Hematopoietic multipotent progenitor cell treated with erythropoietin and hydrocortisone succinate and interleukin-3 and kit ligand, for 17 days (in vitro differentiated cells): Measurements from ENCODE around the gene RNASEH2A.
"Not testable (repeated sequence)": the region's sequence is repeated elsewhere in the genome, so short reads cannot be mapped to it uniquely, and the experiment has no call there.

ENCODE experiments used
- DNase-seq: peaks from one replicate; pipeline ENCODE4 v3.0.0-alpha.2; 2015; ENCODE audit warnings: low spot score

The RNASEH2A gene

GRCh38 chr19:12833738-12834565 lies 27.6 kb downstream of the RNASEH2A start:
- peak; percentile 35 for DNase-seq

- DNase-seq = no peak
These were observed 28.2 kb downstream of the RNASEH2A start, which contains the start of gene RTBDN for GRCh38 chr19:12834566-12834943. Gene RTBDN (minus strand): TSS chr19:12834579. CDS start chr19:12829979, 4,600 bp downstream.

DNA sequence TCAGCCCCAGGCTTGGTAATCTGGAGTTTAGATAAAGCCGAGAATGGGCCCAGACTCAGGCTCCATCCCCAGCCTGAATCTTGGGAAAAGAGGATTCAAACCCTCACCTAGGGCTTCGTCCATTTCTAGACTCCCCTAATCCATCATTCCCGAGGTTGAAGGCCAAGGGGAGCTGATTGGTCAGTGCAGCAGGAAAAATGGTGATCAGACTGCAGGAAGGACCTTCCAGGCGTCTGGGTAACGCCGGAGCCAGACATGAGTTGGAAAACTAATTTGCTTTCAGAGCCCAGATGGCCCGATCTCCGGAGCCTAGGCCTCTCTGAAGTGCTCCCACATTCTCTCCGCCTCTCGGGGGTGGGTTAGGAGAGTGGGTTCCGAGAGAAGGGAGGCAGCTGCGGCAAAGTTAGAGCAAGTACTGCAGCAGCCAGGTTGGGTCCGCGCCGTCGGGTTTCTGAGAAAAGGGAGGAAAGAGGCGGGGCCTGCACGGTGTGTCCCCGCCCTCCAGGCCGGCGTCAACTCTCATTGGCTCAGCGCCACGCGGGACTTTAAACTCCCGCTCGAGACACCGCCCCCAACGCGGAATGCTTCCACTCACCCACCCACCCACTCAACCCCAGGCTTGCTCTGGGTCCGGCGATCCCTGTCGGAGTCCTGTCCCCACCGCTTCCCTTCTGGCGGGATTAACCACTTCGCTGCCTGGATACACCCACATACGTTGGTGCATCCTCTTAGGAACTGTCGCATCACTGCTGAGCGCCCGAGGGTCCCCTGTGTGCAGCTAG lies 28.8 kb downstream of the RNASEH2A start:
- peak; percentile 45 for DNase-seq

DNA sequence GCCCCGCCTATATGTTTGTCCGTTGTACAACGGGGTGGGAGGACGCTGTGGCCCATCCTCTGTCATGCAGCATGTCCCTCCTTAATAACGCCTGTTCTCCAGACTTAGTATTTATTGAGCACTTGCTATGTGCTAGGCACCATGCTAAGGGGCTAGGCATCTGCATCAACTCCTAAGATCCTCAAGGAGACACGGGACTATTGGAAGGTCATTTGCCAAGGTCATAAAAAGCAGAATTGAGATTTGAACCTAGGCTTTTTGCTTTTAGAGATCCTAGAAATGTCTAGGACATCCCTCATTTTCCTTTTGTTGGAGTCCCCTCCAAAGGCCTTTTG lies 30.1 kb downstream of the RNASEH2A start:
- DNase-seq = no peak

- DNase-seq = no peak
These were observed 30.8 kb downstream of the RNASEH2A start for GRCh38 chr19:12837225-12837624.

- DNase-seq = peak; percentile 65
These were observed 31.9 kb downstream of the RNASEH2A start, which contains the start of gene MAST1 for GRCh38 chr19:12838182-12838885. Gene MAST1 (plus strand): TSS chr19:12838515. CDS start chr19:12838573, 58 bp downstream.

GRCh38 chr19:12838886-12839756 lies 32.7 kb downstream of the RNASEH2A start:
- no peak for DNase-seq

GRCh38 chr19:12840091-12841079 lies 34.0 kb downstream of the RNASEH2A start:
- peak; percentile 91 for DNase-seq

GRCh38 chr19:12841094-12841493 lies 34.7 kb downstream of the RNASEH2A start:
- DNase-seq = peak; percentile 57

DNA sequence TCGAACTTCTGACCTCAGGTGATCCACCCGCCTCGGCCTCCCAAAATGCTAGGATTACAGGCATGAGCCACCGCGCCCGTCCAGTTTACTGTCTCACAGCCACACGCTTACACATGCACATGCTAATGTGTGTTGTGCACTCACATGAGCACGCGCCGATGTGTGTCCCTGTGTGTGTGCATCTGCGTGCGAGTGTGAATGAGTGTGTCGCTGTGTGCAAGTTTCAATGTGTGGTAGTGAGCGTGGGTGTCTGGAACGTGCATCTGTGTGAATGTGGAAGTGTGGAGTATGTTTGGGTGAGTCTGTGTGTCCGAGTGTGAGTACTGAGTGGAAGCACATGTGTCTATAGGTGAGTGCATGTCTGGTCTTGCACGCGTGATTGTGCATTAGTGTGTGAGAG lies 36.1 kb downstream of the RNASEH2A start:
- DNase-seq = no peak

- DNase-seq = no peak
These were observed 36.9 kb downstream of the RNASEH2A start for GRCh38 chr19:12843328-12843727.

GRCh38 chr19:12843999-12844732 lies 37.8 kb downstream of the RNASEH2A start:
- no peak for DNase-seq

GRCh38 chr19:12846613-12847012 lies 40.2 kb downstream of the RNASEH2A start:
- DNase-seq = not testable (repeated sequence)

DNA sequence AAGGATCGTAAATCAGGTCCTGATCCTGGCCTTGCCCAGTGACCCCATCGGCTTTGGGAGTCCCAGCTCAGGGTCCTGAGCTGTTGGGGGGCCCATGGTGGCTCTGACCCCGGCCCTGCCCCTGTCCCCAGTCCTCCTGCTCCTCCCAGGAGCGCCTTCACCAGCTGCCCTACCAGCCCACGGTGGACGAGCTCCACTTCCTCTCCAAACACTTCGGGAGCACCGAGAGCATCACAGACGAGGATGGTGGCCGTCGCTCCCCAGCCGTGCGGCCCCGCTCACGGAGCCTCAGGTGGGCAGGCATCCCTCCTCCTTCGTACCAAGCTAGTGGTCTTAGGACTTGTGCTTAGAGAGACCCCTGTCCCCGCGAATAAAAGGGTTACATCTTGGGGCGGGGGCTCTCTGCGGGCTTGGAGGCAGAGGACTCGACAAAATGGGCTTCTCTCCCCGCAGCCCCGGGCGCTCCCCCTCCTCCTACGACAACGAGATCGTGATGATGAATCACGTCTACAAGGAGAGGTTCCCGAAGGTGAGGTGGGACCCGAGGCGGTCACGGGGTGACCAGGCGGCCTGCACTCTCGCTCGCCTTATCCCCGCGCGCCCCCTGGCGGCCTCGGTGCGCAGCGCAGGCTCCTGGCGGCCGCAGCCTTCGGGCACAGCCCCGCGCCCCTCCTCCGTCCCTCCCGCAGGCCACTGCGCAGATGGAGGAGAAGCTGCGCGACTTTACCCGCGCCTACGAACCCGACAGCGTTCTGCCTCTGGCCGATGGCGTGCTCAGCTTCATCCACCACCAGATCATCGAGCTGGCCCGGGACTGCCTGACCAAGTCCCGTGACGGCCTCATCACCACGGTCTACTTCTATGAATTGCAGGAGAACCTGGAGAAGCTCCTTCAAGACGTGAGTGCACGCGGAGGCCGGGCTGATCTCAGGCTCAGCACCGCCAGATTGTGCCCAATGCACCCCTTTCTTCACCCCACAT lies 41.1 kb downstream of the RNASEH2A start:
- peak; percentile 84 for DNase-seq

GRCh38 chr19:12856653-12857052 lies 50.3 kb downstream of the RNASEH2A start:
- no peak for DNase-seq

- DNase-seq = no peak
These were observed 51.9 kb downstream of the RNASEH2A start for GRCh38 chr19:12858041-12858928.

DNA sequence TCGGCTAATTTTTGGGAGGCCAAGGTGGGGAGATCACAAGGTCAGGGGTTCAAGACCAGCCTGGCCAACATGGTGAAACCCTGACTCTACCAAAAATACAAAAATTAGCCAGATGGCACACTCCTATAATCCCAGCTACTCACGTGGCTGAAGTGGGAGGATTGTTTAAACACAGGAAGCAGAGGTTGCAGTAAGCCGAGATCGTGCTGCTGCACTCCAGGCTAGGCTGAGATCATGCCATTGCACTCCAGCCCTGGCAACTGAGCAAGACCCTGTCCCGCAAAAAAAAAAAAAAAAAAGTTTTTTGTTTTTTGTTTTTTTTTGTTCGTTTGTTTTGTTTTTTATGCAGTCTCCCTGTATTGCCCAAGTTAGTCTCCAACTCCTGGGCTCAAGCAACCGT lies 53.2 kb downstream of the RNASEH2A start:
- DNase-seq = no peak
